PC-9 (cell line): ENCODE measurements around the gene TET2.

Source experiments
- CTCF ChIP-seq: fragments of 200-600 bp; sonication (generic); conservative IDR thresholded peaks from 2 replicates; pipeline ENCODE4 v1.6.1; 2017; ENCODE audit warnings: mixed run types, antibody characterized with exemption, mild to moderate bottlenecking, moderate library complexity
- EZH2 ChIP-seq: fragments of 200-600 bp; sonication (generic); IDR thresholded peaks from 2 replicates; pipeline ENCODE4 v1.8.0; 2017; ENCODE audit warnings: antibody characterized with exemption, low read depth

- TF ChIP-seq CTCF (no peak), EZH2 (no peak)
These were observed 8.8 kb downstream of the TET2 start for GRCh38 chr4:105155426-105155825.
